IMR-90 (cell line): ENCODE measurements around the gene DAB2. TPM values are rescaled to one million over a fixed set of nuclear protein-coding genes. Genes with fewer than 3 reads are reported as not detected.

Experiments used
- ATAC-seq: fragments of 200-7000 bp; cut with Tn5 transposase; 2 replicates; pipeline ENCODE4 v1.9.1; 2020; ENCODE audit warnings: low read depth, mild to moderate bottlenecking, moderate library complexity
- BruUV-seq: library from RNA; stranded (reverse); fragments of 400-500 nt; replicated peaks from 2 replicates; lab custom pipeline; 2021; lab: Mats Ljungman, UMichigan
- CTCF ChIA-PET: fragments of 300-600 bp; formaldehyde crosslinking; extraction: SDS; loops from one replicate; lab custom pipeline; 2021; ENCODE audit warnings: antibody characterized with exemption; lab: Yijun Ruan, JAX
- POLR2A ChIA-PET: fragments of 300-600 bp; sonication (Branson Sonifier 250); formaldehyde crosslinking; loops from one replicate; lab custom pipeline; 2022; ENCODE audit warnings: antibody characterized with exemption; ENCODE audit not compliant: unreplicated experiment; lab: Charles Lee
- DNase-seq: peaks from one replicate; pipeline ENCODE4 v3.0.0; 2013
- H2AFZ ChIP-seq: replicated peaks from 2 replicates; pipeline ENCODE3; 2013; ENCODE audit warnings: low read length, mild to moderate bottlenecking; ENCODE audit not compliant: poor library complexity
- H2AK5ac ChIP-seq: 2 replicates; pipeline ENCODE4 v1.6.1; 2013; ENCODE audit warnings: low read depth, low read length, inconsistent platforms
- H2AK9ac ChIP-seq: replicated peaks from 2 replicates; pipeline ENCODE3; 2013; ENCODE audit warnings: mild to moderate bottlenecking, low read depth, low read length, moderate library complexity; ENCODE audit not compliant: poor library complexity
- H2BK120ac ChIP-seq: 2 replicates; pipeline ENCODE4 v1.6.1; 2013; ENCODE audit warnings: low read depth, low read length, inconsistent platforms
- H2BK15ac ChIP-seq: 3 replicates; pipeline ENCODE4 v1.6.1; 2013; ENCODE audit warnings: low read depth, low read length, inconsistent platforms
- H2BK20ac ChIP-seq: 2 replicates; pipeline ENCODE4 v1.6.1; 2013; ENCODE audit warnings: low read depth, mild to moderate bottlenecking, inconsistent platforms, low read length, moderate library complexity
- H2BK5ac ChIP-seq: 2 replicates; pipeline ENCODE4 v1.6.1; 2013; ENCODE audit warnings: mild to moderate bottlenecking, low read depth, low read length, inconsistent platforms; ENCODE audit not compliant: poor library complexity, severe bottlenecking
- H3K14ac ChIP-seq: replicated peaks from 2 replicates; pipeline ENCODE4 v1.6.1; 2013; ENCODE audit warnings: low read depth, low read length, inconsistent platforms
- H3K18ac ChIP-seq: 2 replicates; pipeline ENCODE4 v1.6.1; 2013; ENCODE audit warnings: low read depth, low read length, control low read depth
- H3K23ac ChIP-seq: 2 replicates; pipeline ENCODE4 v1.6.1; 2013; ENCODE audit warnings: low read depth, low read length, inconsistent platforms
- H3K27ac ChIP-seq: 2 replicates; pipeline ENCODE4 v1.5.1; 2013; ENCODE audit warnings: mild to moderate bottlenecking, control low read depth, low read length; ENCODE audit not compliant: insufficient read depth
- H3K27me3 ChIP-seq: 2 replicates; pipeline ENCODE4 v1.6.1; 2013; ENCODE audit warnings: low read length; ENCODE audit not compliant: control insufficient read depth, insufficient read depth
- H3K36me3 ChIP-seq: 2 replicates; pipeline ENCODE4 v1.6.1; 2013; ENCODE audit warnings: low read length, mixed read lengths; ENCODE audit not compliant: control insufficient read depth, insufficient read depth
- H3K4ac ChIP-seq: 2 replicates; pipeline ENCODE4 v1.6.1; 2013; ENCODE audit warnings: low read depth, low read length, inconsistent platforms
- H3K4me1 ChIP-seq: 2 replicates; pipeline ENCODE4 v1.6.1; 2013; ENCODE audit warnings: low read length, mixed read lengths; ENCODE audit not compliant: control insufficient read depth, insufficient read depth
- H3K4me2 ChIP-seq: 2 replicates; pipeline ENCODE4 v1.6.1; 2013; ENCODE audit warnings: low read depth, mild to moderate bottlenecking, control low read depth, low read length, moderate library complexity
- H3K4me3 ChIP-seq: 2 replicates; pipeline ENCODE4 v1.5.1; 2013; ENCODE audit warnings: low read depth, mild to moderate bottlenecking, control low read depth, low read length, moderate library complexity; ENCODE audit not compliant: insufficient read depth
- H3K56ac ChIP-seq: 2 replicates; pipeline ENCODE4 v1.6.1; 2013; ENCODE audit warnings: low read length, inconsistent platforms; ENCODE audit not compliant: insufficient read depth; ENCODE audit errors: extremely low read depth
- H3K79me1 ChIP-seq, 2 experiments: 2 replicates each; pipeline ENCODE4 v1.6.1; 2013; ENCODE audit warnings: low read length in 2 of 2, inconsistent platforms in 1 of 2, low read depth in 1 of 2
- H3K9ac ChIP-seq: 2 replicates; pipeline ENCODE4 v1.6.1; 2013; ENCODE audit warnings: low read depth, low read length, control low read depth
- H3K9me1 ChIP-seq: 2 replicates; pipeline ENCODE4 v1.6.1; 2013; ENCODE audit warnings: low read length, inconsistent platforms; ENCODE audit not compliant: insufficient read depth
- H3K9me3 ChIP-seq: 2 replicates; pipeline ENCODE4 v1.6.1; 2013; ENCODE audit warnings: low read length; ENCODE audit not compliant: control insufficient read depth, insufficient read depth
- H4K20me1 ChIP-seq: 2 replicates; pipeline ENCODE4 v1.6.1; 2013; ENCODE audit warnings: low read length, inconsistent platforms; ENCODE audit not compliant: insufficient read depth
- H4K5ac ChIP-seq: 2 replicates; pipeline ENCODE4 v1.6.1; 2013; ENCODE audit warnings: mild to moderate bottlenecking, low read depth, low read length, control low read depth
- H4K8ac ChIP-seq, 2 experiments: 2 replicates each; pipeline ENCODE4 v1.6.1; 2013; ENCODE audit warnings: low read depth in 2 of 2, low read length in 2 of 2, control low read depth in 1 of 2, inconsistent platforms in 1 of 2
- H4K91ac ChIP-seq: 2 replicates; pipeline ENCODE4 v1.6.1; 2013; ENCODE audit warnings: low read depth, low read length, inconsistent platforms; ENCODE audit not compliant: insufficient read depth
- FOS ChIP-seq: fragments of 150-350 bp; IDR thresholded peaks from 2 replicates; pipeline ENCODE4 v1.6.1; 2016; ENCODE audit warnings: low read depth, low read length
- MXI1 ChIP-seq: IDR thresholded peaks from 2 replicates; pipeline ENCODE4 v1.6.1; 2012; ENCODE audit warnings: low read depth, mild to moderate bottlenecking, low read length, moderate library complexity, borderline replicate concordance
- POLR2A ChIP-seq: IDR thresholded peaks from 2 replicates; pipeline ENCODE4 v1.6.1; 2012; ENCODE audit warnings: mild to moderate bottlenecking, low read depth, low read length
- WGBS, 2 experiments: methylation state at CpG; one replicate each; pipeline versions ENCODE4 v1.1.5 to v1.1.7; 2013; ENCODE audit warnings: missing lambda C conversion rate in 2 of 2; ENCODE audit not compliant: insufficient read length in 1 of 2; ENCODE audit errors: extremely low coverage in 2 of 2; 5-methylcytosine and 5-hydroxymethylcytosine counted together
- dilution Hi-C: fragments of 300-500 bp; cut with HindIII; formaldehyde crosslinking; loops from one replicate; pipeline ENCODE4 v1.14.3; 2018; ENCODE audit warnings: low sequenced_read_pairs; ENCODE audit not compliant: unreplicated experiment
- in situ Hi-C: fragments of 300-500 bp; cut with MboI; formaldehyde crosslinking; loops from 3 replicates; pipeline ENCODE4 v1.14.3; 2019; ENCODE audit warnings: low sequenced_read_pairs, inconsistent platforms, mixed read lengths
- intact Hi-C: fragments of 100-400 bp; cut with micrococcal nuclease; formaldehyde crosslinking; loops from 2 replicates; pipeline ENCODE4 v1.10.0; 2022
- polyA plus RNA-seq, 3 experiments: library from polyadenylated mRNA; depleted of rRNA; stranded (reverse); fragments of >200 nt; gene quantifications; 2 replicates each; pipeline ENCODE4 v1.2.3, GENCODE V29; 2012; ENCODE audit warnings: low replicate concordance in 1 of 3
- total RNA-seq: library from RNA; depleted of rRNA; stranded (reverse); fragments of >200 nt; gene quantifications from 2 replicates; pipeline ENCODE4 v1.2.3, GENCODE V29; 2012

The DAB2 gene
- total and polyA plus RNA-seq, 2 of the 4 experiments (the other 2 are of a cell fraction) = 50.0 to 101 TPM

GRCh38 chr5:39469777-39470415, 45.1 kb upstream of the DAB2 start:
- intact Hi-C loops = no loop called here
- CTCF ChIA-PET = interaction anchor here (0.6 to 1.1 kb wide), 2 partner anchors 14 to 45 kb away, joined by 3 read pairs; partner anchors contain the start of gene DAB2
- DNase-seq = no peak

More at GRCh38 chr5:39469777-39470415, 45.1 kb upstream of the DAB2 start:
- H4K91ac ChIP-seq = no peak overlapping the region; the same call in 1 of the 2 replicates
- no peak overlapping the region for H3K4ac ChIP-seq
- H3K9me3 ChIP-seq = no peaks in the 10 kb centered on the region
- H2AK5ac ChIP-seq = peak overlapping the region; percentile 27; the same call in 1 of the 2 replicates
- no peak overlapping the region for H2BK15ac ChIP-seq
- peak; percentile 21; the same call in 1 of the 2 replicates for ATAC-seq
- H4K20me1 ChIP-seq = no peaks in the 10 kb centered on the region
- no peak overlapping the region; a peak in 1 of 4 replicates for H4K8ac ChIP-seq
- BruUV-seq = no TSS peak
- H3K4me3 ChIP-seq = no peak overlapping the region
- no peak overlapping the region for H3K56ac ChIP-seq
- no peak overlapping the region for H2AK9ac ChIP-seq
- TF ChIP-seq MXI1 = no peak
- TF ChIP-seq POLR2A = no peak
- peak; percentile 14; the same call in 1 of the 2 replicates for TF ChIP-seq FOS
- no peak overlapping the region for H3K27ac ChIP-seq
- H3K79me1 ChIP-seq = no peaks in the 10 kb centered on the region
- peak overlapping the region; percentile 31; the same call in 1 of the 2 replicates for H3K18ac ChIP-seq
- no peak overlapping the region for H4K5ac ChIP-seq
- peaks cover 4% of the 10 kb centered on the region; the same call in 1 of the 2 replicates for H3K4me1 ChIP-seq
- H3K9ac ChIP-seq = no peak overlapping the region
- no peaks in the 10 kb centered on the region for H3K27me3 ChIP-seq
- H2BK20ac ChIP-seq = peak overlapping the region; percentile 16; the same call in 1 of the 2 replicates
- no peak overlapping the region for H2BK5ac ChIP-seq
- no peaks in the 10 kb centered on the region for H3K9me1 ChIP-seq
- dilution Hi-C loops (no loop called here), in situ Hi-C loops (no loop called here)
- no peak overlapping the region for H3K4me2 ChIP-seq
- no peaks in the 10 kb centered on the region for H3K36me3 ChIP-seq
- POLR2A ChIA-PET = no interaction called here
- WGBS, 2 experiments = no CpG with 5 or more reads among the region's 6 CpGs
- no peak overlapping the region for H2AFZ ChIP-seq
- no peak overlapping the region for H2BK120ac ChIP-seq
- H3K14ac ChIP-seq = no peak overlapping the region; the same call in 1 of the 2 replicates
- H3K23ac ChIP-seq = no peak overlapping the region
